AG04450 (cell line): ENCODE measurements around the gene PRKN. TPM values are rescaled to one million over a fixed set of nuclear protein-coding genes. Genes with fewer than 3 reads are reported as not detected.

ENCODE experiments used
- CTCF ChIA-PET: fragments of 300-600, 350-600 bp; formaldehyde crosslinking; extraction: SDS; loops from one replicate; lab custom pipeline; 2022; ENCODE audit warnings: antibody characterized with exemption, inconsistent platforms; lab: Charles Lee
- POLR2A ChIA-PET: fragments of 350-600 bp; formaldehyde crosslinking; extraction: SDS; loops from one replicate; lab custom pipeline; 2021; ENCODE audit warnings: antibody characterized with exemption, inconsistent platforms; lab: Yijun Ruan, JAX
- DNase-seq: peaks from one replicate; pipeline ENCODE4 v3.0.0-alpha.2; 2011; ENCODE audit warnings: low read depth, low spot score
- H3K27ac ChIP-seq: one replicate; pipeline ENCODE4 v1.5.1; 2012; ENCODE audit warnings: low read depth, low read length, control low read depth
- H3K27me3 ChIP-seq: one replicate; pipeline ENCODE4 v1.6.0; 2012; ENCODE audit warnings: low read length; ENCODE audit not compliant: control insufficient read depth, insufficient read depth
- H3K4me3 ChIP-seq: 2 replicates; pipeline ENCODE4 v1.5.1; 2011; ENCODE audit warnings: mild to moderate bottlenecking, low read depth, low read length, control low read depth
- H3K9me3 ChIP-seq: 2 replicates; pipeline ENCODE4 v1.5.1; 2012; ENCODE audit warnings: low read length; ENCODE audit not compliant: control insufficient read depth, insufficient read depth
- polyA plus RNA-seq: library from polyadenylated mRNA; depleted of rRNA; stranded (reverse); fragments of >200 nt; gene quantifications from 2 replicates; pipeline ENCODE4 v1.2.3, GENCODE V29; 2011
- TF ChIP-seq, protein P1 (sequence below): IDR thresholded peaks from 2 replicates; pipeline ENCODE4 v1.5.1; 2011; ENCODE audit warnings: low read depth, low read length, control low read depth, inconsistent platforms

PRKN gene
- polyA plus RNA-seq, 1 experiment: not detected

DNA sequence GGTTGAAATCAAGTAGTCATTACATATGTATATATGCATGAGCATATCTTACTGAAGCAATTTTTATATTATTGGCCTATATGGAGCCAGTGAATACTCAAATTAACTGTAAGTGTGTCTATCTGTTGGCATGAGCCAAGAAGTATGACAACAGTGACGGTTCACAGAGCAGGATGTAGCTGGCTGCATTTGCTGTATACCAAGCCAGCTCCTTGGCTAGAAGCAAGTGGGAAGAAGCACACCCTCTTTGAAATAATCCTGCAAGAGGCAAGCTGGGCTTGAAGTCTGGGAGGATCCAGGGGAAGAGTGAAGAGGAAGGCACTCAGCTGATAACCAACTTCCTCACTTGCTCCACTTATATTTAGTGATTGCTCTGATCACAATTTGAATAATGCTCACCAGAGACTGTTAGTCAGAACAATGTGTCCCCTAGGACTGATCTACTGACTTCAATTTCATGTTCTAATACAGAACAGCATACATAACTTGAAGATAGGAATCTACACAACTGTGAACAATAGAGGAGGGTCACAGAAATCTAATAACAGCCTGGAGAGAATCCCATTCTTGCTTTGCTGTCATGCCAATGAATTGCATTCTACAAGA is 497.3 kb downstream of the PRKN start:
- TF ChIP-seq, protein P1, sequence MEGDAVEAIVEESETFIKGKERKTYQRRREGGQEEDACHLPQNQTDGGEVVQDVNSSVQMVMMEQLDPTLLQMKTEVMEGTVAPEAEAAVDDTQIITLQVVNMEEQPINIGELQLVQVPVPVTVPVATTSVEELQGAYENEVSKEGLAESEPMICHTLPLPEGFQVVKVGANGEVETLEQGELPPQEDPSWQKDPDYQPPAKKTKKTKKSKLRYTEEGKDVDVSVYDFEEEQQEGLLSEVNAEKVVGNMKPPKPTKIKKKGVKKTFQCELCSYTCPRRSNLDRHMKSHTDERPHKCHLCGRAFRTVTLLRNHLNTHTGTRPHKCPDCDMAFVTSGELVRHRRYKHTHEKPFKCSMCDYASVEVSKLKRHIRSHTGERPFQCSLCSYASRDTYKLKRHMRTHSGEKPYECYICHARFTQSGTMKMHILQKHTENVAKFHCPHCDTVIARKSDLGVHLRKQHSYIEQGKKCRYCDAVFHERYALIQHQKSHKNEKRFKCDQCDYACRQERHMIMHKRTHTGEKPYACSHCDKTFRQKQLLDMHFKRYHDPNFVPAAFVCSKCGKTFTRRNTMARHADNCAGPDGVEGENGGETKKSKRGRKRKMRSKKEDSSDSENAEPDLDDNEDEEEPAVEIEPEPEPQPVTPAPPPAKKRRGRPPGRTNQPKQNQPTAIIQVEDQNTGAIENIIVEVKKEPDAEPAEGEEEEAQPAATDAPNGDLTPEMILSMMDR: no peak
- no peaks in the 10 kb centered on the region for H3K27me3 ChIP-seq
- no peak for DNase-seq
- CTCF ChIA-PET: no interaction called here
- POLR2A ChIA-PET: no interaction called here
- H3K4me3 ChIP-seq: no peak overlapping the region
- no peak overlapping the region for H3K27ac ChIP-seq
- peaks cover 11% of the 10 kb centered on the region for H3K9me3 ChIP-seq

DNA sequence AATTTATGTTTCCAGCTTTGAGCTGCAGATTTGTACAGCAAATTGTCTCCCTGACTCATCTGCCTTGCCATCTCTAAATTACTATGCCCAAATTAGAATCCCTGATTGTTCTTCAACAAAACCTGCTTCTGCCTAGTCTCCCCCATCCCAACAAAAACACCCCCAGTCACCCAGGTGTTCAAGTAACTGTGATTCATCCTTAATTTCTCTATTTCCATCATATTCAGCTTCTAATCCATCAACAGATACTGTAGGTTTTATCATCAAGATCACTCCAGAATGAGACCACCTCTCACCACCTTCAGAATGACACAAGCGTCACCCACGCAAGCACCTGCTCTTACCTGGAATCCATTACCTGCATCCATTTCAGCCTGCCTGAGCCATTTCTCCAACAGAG is 498.5 kb downstream of the PRKN start:
- no peaks in the 10 kb centered on the region for H3K27me3 ChIP-seq
- no peak overlapping the region for H3K27ac ChIP-seq
- TF ChIP-seq, protein P1: no peak
- CTCF ChIA-PET: no interaction called here
- H3K4me3 ChIP-seq: no peak overlapping the region
- POLR2A ChIA-PET: no interaction called here
- H3K9me3 ChIP-seq: peaks cover 11% of the 10 kb centered on the region
- no peak for DNase-seq

DNA sequence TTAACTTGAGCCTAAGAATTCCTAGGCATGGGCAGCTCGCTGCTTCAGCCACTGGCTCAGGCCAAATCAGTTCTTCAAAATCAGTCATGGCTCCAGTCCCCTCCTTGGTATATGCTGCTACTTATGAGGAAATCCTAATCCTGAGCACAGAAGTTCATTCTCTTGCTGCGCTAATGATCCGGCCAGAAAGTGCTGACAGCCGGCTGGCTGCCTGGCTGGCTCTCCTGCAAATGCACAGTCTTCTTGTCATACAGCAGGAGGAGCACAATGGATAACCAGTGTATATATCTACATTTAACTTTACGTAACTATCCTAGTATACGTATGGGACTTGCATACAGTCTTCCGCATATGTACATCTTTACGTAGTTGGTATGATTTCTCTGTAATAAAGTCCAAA is 500.8 kb downstream of the PRKN start:
- CTCF ChIA-PET: no interaction called here
- Histone ChIP-seq H3K9me3 (peaks cover 11% of the 10 kb centered on the region), H3K27ac (no peak overlapping the region), H3K27me3 (no peaks in the 10 kb centered on the region), H3K4me3 (no peak overlapping the region)
- DNase-seq: no peak
- TF ChIP-seq, protein P1: no peak
- POLR2A ChIA-PET: no interaction called here

DNA sequence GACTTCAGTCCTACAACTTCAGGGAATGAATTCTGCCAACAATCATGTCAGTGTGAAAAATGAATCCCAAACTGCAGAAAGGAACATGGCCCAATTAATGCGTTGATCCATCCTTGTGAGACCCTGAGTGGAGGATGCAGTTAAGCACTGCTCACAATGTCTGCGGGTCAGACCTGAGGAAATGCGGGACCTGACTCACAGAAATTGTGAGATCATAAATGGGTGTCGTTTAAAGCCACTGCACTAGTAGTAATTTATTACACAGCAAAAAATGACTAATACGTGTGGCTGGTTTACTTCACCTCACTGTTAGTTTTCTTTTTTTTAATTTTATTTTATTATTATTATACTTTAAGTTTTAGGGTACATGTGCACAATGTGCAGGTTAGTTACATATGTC is 505.0 kb downstream of the PRKN start:
- TF ChIP-seq, protein P1: no peak
- no peaks in the 10 kb centered on the region for H3K27me3 ChIP-seq
- ChIA-PET CTCF (no interaction called here), POLR2A (no interaction called here)
- peaks cover 14% of the 10 kb centered on the region for H3K9me3 ChIP-seq
- H3K4me3 ChIP-seq: no peak overlapping the region
- no peak overlapping the region for H3K27ac ChIP-seq
- no peak for DNase-seq

DNA sequence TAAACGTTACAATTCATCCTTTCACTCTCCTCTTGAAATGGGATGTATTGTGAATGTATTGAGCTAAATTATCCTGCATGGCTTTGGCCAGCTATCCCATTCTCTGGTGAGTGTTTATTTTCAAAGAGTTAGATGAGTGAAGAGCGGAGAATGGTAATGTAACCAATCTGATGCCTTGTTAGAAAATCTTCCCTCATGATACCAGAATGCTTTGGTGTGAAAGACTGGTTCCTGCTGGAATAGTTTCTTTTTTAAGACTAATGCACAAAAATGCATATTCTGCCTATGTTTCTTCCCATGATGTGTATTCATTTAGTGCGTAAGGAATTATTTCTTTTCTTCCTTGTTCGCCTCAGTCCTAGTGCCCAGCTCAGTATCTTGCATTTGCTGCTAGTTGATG is 506.7 kb downstream of the PRKN start:
- Histone ChIP-seq H3K27me3 (no peaks in the 10 kb centered on the region), H3K27ac (no peak overlapping the region)

More for the DNA sequence above, 506.7 kb downstream of the PRKN start:
- H3K9me3 ChIP-seq: peaks cover 9% of the 10 kb centered on the region
- ChIA-PET POLR2A (no interaction called here), CTCF (no interaction called here)
- TF ChIP-seq, protein P1: no peak
- no peak for DNase-seq
- H3K4me3 ChIP-seq: no peak overlapping the region
